ENCODE results near the gene FCHO1.

The FCHO1 gene

DNA sequence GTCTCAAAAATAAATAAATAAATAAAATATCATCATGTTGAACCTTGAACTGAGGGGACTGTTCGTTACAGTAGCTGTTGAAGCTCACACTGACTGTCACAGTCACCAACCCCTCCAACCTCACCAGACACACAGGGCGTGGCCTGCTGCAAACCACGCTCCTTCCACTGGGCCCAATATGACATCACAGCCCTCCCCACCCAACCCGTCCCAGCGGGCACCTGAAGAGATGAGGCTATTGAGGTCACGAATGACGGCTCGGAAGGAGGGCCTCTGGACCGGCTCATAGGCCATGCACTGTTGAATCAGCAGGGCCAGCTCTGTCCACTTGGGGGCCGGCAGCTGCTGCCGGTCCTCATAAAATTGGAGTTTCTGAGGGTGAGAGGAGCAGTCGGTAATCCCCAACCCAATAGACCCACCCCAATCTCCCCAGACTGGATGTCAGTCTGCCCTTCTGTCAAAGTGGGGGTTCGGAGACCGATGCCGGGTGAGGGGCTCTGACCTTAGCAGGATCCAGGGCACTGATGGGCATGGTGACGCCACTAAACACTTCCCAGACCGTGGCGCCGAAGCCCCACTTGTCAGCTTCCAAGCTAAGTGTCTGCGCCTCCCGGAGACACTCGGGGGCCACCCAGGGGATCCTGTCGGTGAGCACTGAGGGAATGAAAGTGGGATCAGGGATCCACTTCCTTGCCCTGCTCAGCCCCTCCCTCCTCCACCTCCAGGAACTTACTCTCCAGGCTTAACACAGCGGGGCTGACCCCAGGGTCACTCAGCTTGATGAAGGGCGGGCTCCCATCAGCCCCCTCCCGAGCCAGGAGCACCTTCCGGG lies 83.3 kb downstream of the FCHO1 start:
- DNase-seq = no peak

GRCh38 chr19:17835182-17836006 lies 84.1 kb downstream of the FCHO1 start:
- no peak for DNase-seq

DNA sequence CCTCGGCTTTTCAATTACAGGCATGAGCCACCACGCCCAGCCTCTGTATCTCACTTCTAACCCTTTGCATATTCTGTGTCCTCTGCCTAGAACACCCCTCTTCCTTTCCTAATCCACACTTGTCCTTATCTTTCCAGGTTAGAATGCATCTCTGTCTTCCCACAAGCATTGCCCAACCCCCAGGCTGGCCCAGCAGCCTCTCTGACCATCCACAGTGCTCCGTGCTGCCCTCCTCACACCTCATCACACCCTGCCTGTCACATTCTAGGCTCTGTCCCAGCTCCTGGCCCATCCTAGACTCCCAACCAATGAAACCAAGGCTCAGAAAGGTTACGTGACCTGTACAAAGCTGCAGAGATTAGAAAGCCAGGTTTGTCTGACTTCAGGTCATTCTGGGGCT lies 85.3 kb downstream of the FCHO1 start:
- no peak for DNase-seq

GRCh38 chr19:17837972-17838371 lies 86.7 kb downstream of the FCHO1 start:
- DNase-seq = no peak

Measured in NCI-H1694 (cell line).